H9 (cell line): ENCODE data around the gene FHL3. TPM values are rescaled to one million over a fixed set of nuclear protein-coding genes. Genes with fewer than 3 reads are reported as not detected.

Experiments used
- DNase-seq: peaks from one replicate; pipeline ENCODE4 v3.0.0-alpha.2; 2017
- H2AFZ ChIP-seq: one replicate; pipeline ENCODE4 v1.6.1; 2013; ENCODE audit warnings: mild to moderate bottlenecking, low read length, control low read depth, moderate library complexity
- H2AK5ac ChIP-seq: 2 replicates; pipeline ENCODE4 v1.6.1; 2013; ENCODE audit warnings: low read length, control low read depth, mixed read lengths; ENCODE audit not compliant: insufficient read length
- H2BK120ac ChIP-seq: one replicate; pipeline ENCODE4 v1.6.1; 2013; ENCODE audit warnings: low read depth, mild to moderate bottlenecking, low read length, control low read depth, inconsistent platforms; ENCODE audit not compliant: poor library complexity, severe bottlenecking
- H2BK12ac ChIP-seq: 2 replicates; pipeline ENCODE4 v1.6.1; 2013; ENCODE audit warnings: low read length, control low read depth, mixed read lengths, low read depth; ENCODE audit not compliant: insufficient read length
- H2BK15ac ChIP-seq: 2 replicates; pipeline ENCODE4 v1.6.1; 2013; ENCODE audit warnings: low read depth, low read length, control low read depth
- H2BK20ac ChIP-seq: one replicate; pipeline ENCODE4 v1.6.1; 2013; ENCODE audit warnings: low read depth, mild to moderate bottlenecking, low read length, control low read depth, inconsistent platforms; ENCODE audit not compliant: poor library complexity, severe bottlenecking
- H2BK5ac ChIP-seq: 2 replicates; pipeline ENCODE4 v1.6.1; 2013; ENCODE audit warnings: low read length, control low read depth, mixed read lengths; ENCODE audit not compliant: insufficient read length
- H3K14ac ChIP-seq: 2 replicates; pipeline ENCODE4 v1.6.1; 2013; ENCODE audit warnings: low read length, control low read depth; ENCODE audit not compliant: insufficient read depth
- H3K18ac ChIP-seq: 2 replicates; pipeline ENCODE4 v1.6.1; 2013; ENCODE audit warnings: low read depth, mild to moderate bottlenecking, mixed read lengths, low read length, control low read depth; ENCODE audit not compliant: insufficient read length
- H3K23ac ChIP-seq: 2 replicates; pipeline ENCODE4 v1.6.1; 2013; ENCODE audit warnings: low read length, control low read depth, mixed read lengths, low read depth; ENCODE audit not compliant: insufficient read length
- H3K23me2 ChIP-seq: 2 replicates; pipeline ENCODE4 v1.6.1; 2013; ENCODE audit warnings: low read depth, mild to moderate bottlenecking, mixed read lengths, low read length, control low read depth; ENCODE audit not compliant: insufficient read length, poor library complexity, severe bottlenecking
- H3K27ac ChIP-seq: 2 replicates; pipeline ENCODE4 v1.5.1; 2013; ENCODE audit warnings: low read length, control low read depth, mixed read lengths, low read depth; ENCODE audit not compliant: insufficient read length
- H3K27me3 ChIP-seq: 2 replicates; pipeline ENCODE4 v1.6.1; 2013; ENCODE audit warnings: low read length, control low read depth, inconsistent platforms; ENCODE audit not compliant: insufficient read depth
- H3K4ac ChIP-seq: 2 replicates; pipeline ENCODE4 v1.6.1; 2013; ENCODE audit warnings: low read depth, mild to moderate bottlenecking, control low read depth, inconsistent platforms, low read length, moderate library complexity
- H3K4me1 ChIP-seq: 2 replicates; pipeline ENCODE4 v1.6.1; 2013; ENCODE audit warnings: low read length, control low read depth, inconsistent platforms; ENCODE audit not compliant: insufficient read depth
- H3K4me2 ChIP-seq: 2 replicates; pipeline ENCODE4 v1.6.1; 2013; ENCODE audit warnings: low read length, control low read depth, mixed read lengths; ENCODE audit not compliant: insufficient read length, insufficient read depth
- H3K56ac ChIP-seq: 2 replicates; pipeline ENCODE4 v1.6.1; 2013; ENCODE audit warnings: low read depth, mild to moderate bottlenecking, mixed read lengths, low read length, control low read depth; ENCODE audit not compliant: insufficient read length
- H3K79me1 ChIP-seq: 2 replicates; pipeline ENCODE4 v1.6.1; 2013; ENCODE audit warnings: low read depth, mild to moderate bottlenecking, moderate library complexity, low read length, control low read depth, inconsistent platforms; ENCODE audit not compliant: insufficient read depth, poor library complexity, severe bottlenecking
- H3K79me2 ChIP-seq: 2 replicates; pipeline ENCODE4 v1.6.1; 2013; ENCODE audit warnings: low read length, control low read depth, inconsistent platforms; ENCODE audit not compliant: insufficient read depth
- H3K9ac ChIP-seq: 2 replicates; pipeline ENCODE4 v1.6.1; 2013; ENCODE audit warnings: low read length, control low read depth, mixed read lengths; ENCODE audit not compliant: insufficient read length; ENCODE audit errors: extremely low read depth
- H3K9me3 ChIP-seq: one replicate; pipeline ENCODE4 v1.6.1; 2013; ENCODE audit warnings: low read depth, low read length, inconsistent platforms; ENCODE audit not compliant: control insufficient read depth
- H3T11ph ChIP-seq: one replicate; pipeline ENCODE4 v1.6.1; 2013; ENCODE audit warnings: mild to moderate bottlenecking, low read length, control low read depth, inconsistent platforms
- H4K20me1 ChIP-seq: one replicate; pipeline ENCODE4 v1.6.1; 2013; ENCODE audit not compliant: control insufficient read depth, insufficient read length, insufficient read depth
- H4K5ac ChIP-seq: 2 replicates; pipeline ENCODE4 v1.6.1; 2013; ENCODE audit warnings: low read depth, mild to moderate bottlenecking, mixed read lengths, low read length, control low read depth; ENCODE audit not compliant: insufficient read length
- H4K8ac ChIP-seq: replicated peaks from 2 replicates; pipeline ENCODE4 v1.6.1; 2013; ENCODE audit warnings: low read length, control low read depth, mixed read lengths, low read depth; ENCODE audit not compliant: insufficient read length
- H4K91ac ChIP-seq: 2 replicates; pipeline ENCODE4 v1.6.1; 2013; ENCODE audit warnings: low read depth, mild to moderate bottlenecking, moderate library complexity, mixed read lengths, low read length, control low read depth; ENCODE audit not compliant: insufficient read length
- H3K27ac Mint-ChIP-seq, 3 experiments: 2 replicates in 2 of 3; 3 replicates in 1 of 3; pipeline ENCODE4 v1.8.0; 2020 to 2021; ENCODE audit warnings: mixed read lengths in 3 of 3, mild to moderate bottlenecking in 1 of 3, moderate library complexity in 1 of 3
- H3K27me3 Mint-ChIP-seq: 2 replicates; pipeline ENCODE4 v1.8.0; 2021; ENCODE audit warnings: low read depth, mild to moderate bottlenecking, moderate library complexity, mixed read lengths
- H3K36me3 Mint-ChIP-seq, 3 experiments: 2 replicates in 2 of 3; 3 replicates in 1 of 3; pipeline ENCODE4 v1.8.0; 2020 to 2021; ENCODE audit warnings: low read depth in 3 of 3, mixed read lengths in 3 of 3; ENCODE audit not compliant: insufficient read depth in 1 of 3
- H3K4me1 Mint-ChIP-seq, 2 experiments: 2 replicates each; pipeline ENCODE4 v1.8.0; 2020; ENCODE audit warnings: mixed read lengths in 2 of 2
- H3K4me3 Mint-ChIP-seq, 2 experiments: 2 replicates in 1 of 2; 3 replicates in 1 of 2; pipeline ENCODE4 v1.8.0; 2020 to 2021; ENCODE audit warnings: mild to moderate bottlenecking in 2 of 2, mixed read lengths in 2 of 2, moderate library complexity in 1 of 2
- H3K9me3 Mint-ChIP-seq, 2 experiments: 2 replicates in 1 of 2; 3 replicates in 1 of 2; pipeline ENCODE4 v1.8.0; 2020; ENCODE audit warnings: mild to moderate bottlenecking in 2 of 2, mixed read lengths in 2 of 2, moderate library complexity in 1 of 2
- CTCF ChIP-seq: fragments of 200-600 bp; sonication (generic); conservative IDR thresholded peaks from 3 replicates; pipeline ENCODE4 v1.8.0; 2021; ENCODE audit warnings: antibody characterized with exemption, mild to moderate bottlenecking
- WGBS: extraction: QIAGEN DNeasy Blood & Tissue Kit; methylation state at CpG from one replicate; pipeline ENCODE4 v1.1.7; 2013; ENCODE audit warnings: missing lambda C conversion rate, low lambda C conversion rate, mixed read lengths; ENCODE audit not compliant: insufficient read length; ENCODE audit errors: extremely low coverage; 5-methylcytosine and 5-hydroxymethylcytosine counted together
- total RNA-seq: library from RNA; stranded (reverse); gene quantifications from 2 replicates; pipeline ENCODE4 v1.2.1, GENCODE V29; 2021

FHL3 gene
- total RNA-seq, 1 experiment from 2014 or later = 32.8 TPM

- no peaks in the 10 kb centered on the region for H3K79me1 ChIP-seq
- H3K4me1 Mint-ChIP-seq = peaks cover 35 to 56% of the 10 kb centered on the region in 2 experiments
- H2AK5ac ChIP-seq = no peak overlapping the region
- H3T11ph ChIP-seq = no peak overlapping the region
- peak overlapping the region in 1 of 2 experiments; percentile 57; a peak in 3 of 5 replicates for H3K4me3 Mint-ChIP-seq
- H3K23ac ChIP-seq = no peak overlapping the region
- no peak overlapping the region for H2BK120ac ChIP-seq
- no peak overlapping the region for H4K5ac ChIP-seq
- no peak overlapping the region for H3K18ac ChIP-seq
- H3K4me1 ChIP-seq = peaks cover 2% of the 10 kb centered on the region; the same call in 1 of the 2 replicates
- H3K14ac ChIP-seq = no peak overlapping the region
- H3K9me3 Mint-ChIP-seq = no peaks in the 10 kb centered on the region
- H2AFZ ChIP-seq = no peak overlapping the region
- H3K56ac ChIP-seq = no peak overlapping the region
- no peaks in the 10 kb centered on the region for H3K9me3 ChIP-seq
- WGBS = no CpG with 5 or more reads among the region's 12 CpGs
- no peaks in the 10 kb centered on the region for H4K20me1 ChIP-seq
- no peak overlapping the region for H2BK5ac ChIP-seq
- H3K27me3 ChIP-seq = no peaks in the 10 kb centered on the region
- H4K8ac ChIP-seq = no peak overlapping the region
- peak; percentile 57 for DNase-seq
- peaks cover 4 to 21% (median 10%) of the 10 kb centered on the region in 3 experiments; a peak in 6 of 7 replicates for H3K36me3 Mint-ChIP-seq
- no peak overlapping the region for H3K27ac ChIP-seq
- H3K23me2 ChIP-seq = no peaks in the 10 kb centered on the region
- H3K4ac ChIP-seq = no peak overlapping the region
- H3K79me2 ChIP-seq = no peaks in the 10 kb centered on the region
- H3K27ac Mint-ChIP-seq = peak overlapping the region in 2 of 3 experiments; percentile 75 to 82; a peak in 4 of 7 replicates
- H3K27me3 Mint-ChIP-seq = no peaks in the 10 kb centered on the region; the same call in 1 of the 2 replicates
- no peak overlapping the region for H2BK12ac ChIP-seq
- no peak overlapping the region for H4K91ac ChIP-seq
- no peak overlapping the region for H3K4me2 ChIP-seq
- H2BK20ac ChIP-seq = no peak overlapping the region
- no peak for TF ChIP-seq CTCF
- H2BK15ac ChIP-seq = no peak overlapping the region
- no peak overlapping the region for H3K9ac ChIP-seq
Measured at GRCh38 chr1:38029685-38030511, 24.6 kb upstream of the FHL3 start.
